ENCODE data around the gene ADO.

The ADO gene

GRCh38 chr10:62829622-62830021, 25.1 kb downstream of the ADO start:
- Histone ChIP-seq H3K27ac (no peak overlapping the region), H3K9me3 (peaks cover 0 to 4% (median 0%) of the 10 kb centered on the region in 3 donors), H3K4me1 (no peaks in the 10 kb centered on the region), H3K36me3 (no peaks in the 10 kb centered on the region), H3K27me3 (no peaks in the 10 kb centered on the region), H3K4me3 (no peak overlapping the region)
- intact Hi-C loops (cut with DNase I; ENCODE audit: low total_unique reads): no loop called here
- no peak for DNase-seq
- no peak for TF ChIP-seq CTCF (IDR thresholded peaks at IDR 0.05)

- H3K4me1 ChIP-seq: no peaks in the 10 kb centered on the region
- no peaks in the 10 kb centered on the region for H3K27me3 ChIP-seq
- H3K27ac ChIP-seq: no peak overlapping the region
- H3K4me3 ChIP-seq: no peak overlapping the region
- no peak for DNase-seq
- H3K36me3 ChIP-seq: no peaks in the 10 kb centered on the region
- peaks cover 0 to 4% (median 0%) of the 10 kb centered on the region in 3 donors for H3K9me3 ChIP-seq
- intact Hi-C loops (cut with DNase I; ENCODE audit: low total_unique reads): no loop called here
- TF ChIP-seq CTCF (IDR thresholded peaks at IDR 0.05): no peak
Measured at GRCh38 chr10:62830679-62831078, 26.2 kb downstream of the ADO start.

- Histone ChIP-seq H3K36me3 (no peaks in the 10 kb centered on the region), H3K9me3 (peaks cover 0 to 4% (median 0%) of the 10 kb centered on the region in 3 donors), H3K4me3 (no peak overlapping the region), H3K4me1 (no peaks in the 10 kb centered on the region), H3K27ac (no peak overlapping the region), H3K27me3 (no peaks in the 10 kb centered on the region)
- TF ChIP-seq CTCF (IDR thresholded peaks at IDR 0.05): no peak
- intact Hi-C loops (cut with DNase I; ENCODE audit: low total_unique reads): no loop called here
- no peak for DNase-seq
Measured at GRCh38 chr10:62831346-62831745, 26.8 kb downstream of the ADO start.

GRCh38 chr10:62839590-62839989, 35.1 kb downstream of the ADO start:
- Histone ChIP-seq H3K27me3 (peaks cover 0 to 2% of the 10 kb centered on the region in 2 donors), H3K4me3 (no peak overlapping the region), H3K36me3 (no peaks in the 10 kb centered on the region), H3K27ac (no peak overlapping the region), H3K4me1 (no peaks in the 10 kb centered on the region), H3K9me3 (no peaks in the 10 kb centered on the region)
- no peak for DNase-seq
- TF ChIP-seq CTCF (IDR thresholded peaks at IDR 0.05): no peak
- intact Hi-C loops (cut with DNase I; ENCODE audit: low total_unique reads): no loop called here

- no peaks in the 10 kb centered on the region for H3K4me1 ChIP-seq
Measured at GRCh38 chr10:62842983-62843382, 38.5 kb downstream of the ADO start.

More at GRCh38 chr10:62842983-62843382, 38.5 kb downstream of the ADO start:
- H3K9me3 ChIP-seq: peaks cover 0 to 12% (median 10%) of the 10 kb centered on the region in 3 donors
- H3K27me3 ChIP-seq: peaks cover 0 to 2% of the 10 kb centered on the region in 2 donors
- no peak overlapping the region for H3K27ac ChIP-seq
- no peak for DNase-seq
- H3K4me3 ChIP-seq: no peak overlapping the region
- intact Hi-C loops (cut with DNase I; ENCODE audit: low total_unique reads): no loop called here
- TF ChIP-seq CTCF (IDR thresholded peaks at IDR 0.05): no peak
- no peaks in the 10 kb centered on the region for H3K36me3 ChIP-seq
